Raji (cell line): ENCODE data around the gene DACH1.

Experiments used
- POLR2A ChIP-seq: IDR thresholded peaks from 2 replicates; pipeline ENCODE4 v1.6.1; 2011; ENCODE audit warnings: low read depth, low read length, control low read depth; ENCODE audit not compliant: insufficient read depth

DACH1 gene

GRCh38 chr13:71867131-71867814 lies at the start of gene DACH1:
DACH1 (minus strand) TSS chr13:71867204.
- no peak for TF ChIP-seq POLR2A

GRCh38 chr13:71913717-71914116 lies 46.7 kb upstream of the DACH1 start:
- no peak for TF ChIP-seq POLR2A

GRCh38 chr13:71912524-71912923 lies 45.5 kb upstream of the DACH1 start:
- TF ChIP-seq POLR2A = no peak

GRCh38 chr13:71906448-71906847 lies 39.4 kb upstream of the DACH1 start:
- TF ChIP-seq POLR2A = no peak

GRCh38 chr13:71902676-71903075 lies 35.7 kb upstream of the DACH1 start:
- no peak for TF ChIP-seq POLR2A

GRCh38 chr13:71886880-71887279 lies 19.9 kb upstream of the DACH1 start:
- no peak for TF ChIP-seq POLR2A

GRCh38 chr13:71882120-71882519 lies 15.1 kb upstream of the DACH1 start:
- no peak for TF ChIP-seq POLR2A

- no peak for TF ChIP-seq POLR2A
Measured at GRCh38 chr13:71880753-71881541, 13.9 kb upstream of the DACH1 start.

GRCh38 chr13:71879808-71880344 lies 12.9 kb upstream of the DACH1 start:
- TF ChIP-seq POLR2A = no peak

- no peak for TF ChIP-seq POLR2A
Measured at GRCh38 chr13:71879129-71879535, 12.1 kb upstream of the DACH1 start.

GRCh38 chr13:71877256-71877653 lies 10.3 kb upstream of the DACH1 start:
- TF ChIP-seq POLR2A = no peak

GRCh38 chr13:71876648-71877255 lies 9.7 kb upstream of the DACH1 start:
- TF ChIP-seq POLR2A = no peak

- no peak for TF ChIP-seq POLR2A
Measured at GRCh38 chr13:71875823-71876222, 8.8 kb upstream of the DACH1 start.

- TF ChIP-seq POLR2A = no peak
Measured at GRCh38 chr13:71874458-71874857, 7.5 kb upstream of the DACH1 start.

- TF ChIP-seq POLR2A = no peak
Measured at GRCh38 chr13:71873418-71874247, 6.6 kb upstream of the DACH1 start.
